Neural progenitor cell (in vitro differentiated cells): ENCODE results near the gene CRTC3. TPM values are rescaled to one million over a fixed set of nuclear protein-coding genes. Genes with fewer than 3 reads are reported as not detected.

Experiments
- DNase-seq: peaks from one replicate; pipeline ENCODE4 v3.0.0-alpha.2; 2016; ENCODE audit warnings: low spot score
- H2AFZ ChIP-seq: fragments of 200-600 bp; sonication (generic); replicated peaks from 2 replicates; pipeline ENCODE4 v1.6.1; 2016; ENCODE audit warnings: antibody characterized with exemption
- H3F3A ChIP-seq: fragments of 200-600 bp; sonication (generic); 2 replicates; pipeline ENCODE4 v1.6.1; 2016; ENCODE audit warnings: antibody characterized with exemption, low read depth
- H3K27ac ChIP-seq: fragments of 200-600 bp; sonication (generic); 2 replicates; pipeline ENCODE4 v1.5.1; 2016; ENCODE audit warnings: mild to moderate bottlenecking
- H3K27me3 ChIP-seq: fragments of 200-600 bp; sonication (generic); 2 replicates; pipeline ENCODE4 v1.6.1; 2016; ENCODE audit warnings: mild to moderate bottlenecking, moderate library complexity
- H3K36me3 ChIP-seq: fragments of 200-600 bp; sonication (generic); 2 replicates; pipeline ENCODE4 v1.5.1; 2016
- H3K4me1 ChIP-seq: fragments of 200-600 bp; sonication (generic); 2 replicates; pipeline ENCODE4 v1.6.1; 2016; ENCODE audit warnings: mixed run types
- H3K4me2 ChIP-seq: fragments of 200-600 bp; sonication (generic); 2 replicates; pipeline ENCODE4 v1.6.1; 2016
- H3K4me3 ChIP-seq: fragments of 200-600 bp; sonication (generic); 2 replicates; pipeline ENCODE4 v1.5.1; 2016
- H3K79me2 ChIP-seq: fragments of 200-600 bp; sonication (generic); 2 replicates; pipeline ENCODE4 v1.6.1; 2016; ENCODE audit warnings: low read depth
- H3K9ac ChIP-seq: fragments of 200-600 bp; sonication (generic); 2 replicates; pipeline ENCODE4 v1.6.1; 2016
- H3K9me3 ChIP-seq: fragments of 200-600 bp; sonication (generic); 2 replicates; pipeline ENCODE4 v1.5.1; 2016; ENCODE audit warnings: low read depth
- H4K20me1 ChIP-seq: fragments of 200-600 bp; sonication (generic); 2 replicates; pipeline ENCODE4 v1.6.1; 2016; ENCODE audit warnings: low read depth
- H3K27ac Mint-ChIP-seq: 3 replicates; pipeline ENCODE4 v1.8.0; 2021; ENCODE audit warnings: mixed read lengths
- H3K27me3 Mint-ChIP-seq: 2 replicates; pipeline ENCODE4 v1.8.0; 2022; ENCODE audit warnings: low read depth, mild to moderate bottlenecking, inconsistent platforms, moderate library complexity, mixed read lengths; ENCODE audit not compliant: insufficient read depth
- H3K36me3 Mint-ChIP-seq: 3 replicates; pipeline ENCODE4 v1.8.0; 2021; ENCODE audit warnings: mixed read lengths
- H3K4me1 Mint-ChIP-seq: 3 replicates; pipeline ENCODE4 v1.8.0; 2021; ENCODE audit warnings: mixed read lengths
- H3K4me3 Mint-ChIP-seq: 3 replicates; pipeline ENCODE4 v1.8.0; 2021; ENCODE audit warnings: mild to moderate bottlenecking, moderate library complexity, mixed read lengths
- H3K9me3 Mint-ChIP-seq: 3 replicates; pipeline ENCODE4 v1.8.0; 2020; ENCODE audit warnings: mixed read lengths
- CTCF ChIP-seq: fragments of 200-600 bp; sonication (generic); IDR thresholded peaks from 2 replicates; pipeline ENCODE4 v1.5.1; 2017; ENCODE audit warnings: antibody characterized with exemption, mild to moderate bottlenecking
- EZH2 ChIP-seq: fragments of 200-600 bp; sonication (generic); IDR thresholded peaks from 2 replicates; pipeline ENCODE4 v1.6.1; 2017; ENCODE audit warnings: antibody characterized with exemption, mild to moderate bottlenecking, moderate library complexity
- EZH2phosphoT487 ChIP-seq: fragments of 200-600 bp; sonication (generic); IDR thresholded peaks from 2 replicates; pipeline ENCODE4 v1.6.1; 2017; ENCODE audit warnings: antibody characterized with exemption
- total RNA-seq: library from RNA; depleted of rRNA; stranded (reverse); fragments of >200 nt; gene quantifications from 2 replicates; pipeline ENCODE4 v1.2.3, GENCODE V29; 2015; ENCODE audit warnings: low replicate concordance

CRTC3 gene
- total RNA-seq, 1 donor from 2014 or later = 4.9 TPM

- peak overlapping the region; percentile 90 for H3K27ac Mint-ChIP-seq
These were observed 732 bp upstream of the CRTC3 start for GRCh38 chr15:90529011-90529370.

GRCh38 chr15:90530250-90531051 lies 728 bp downstream of the CRTC3 start:
- Histone ChIP-seq H3K4me1 (peaks cover 6% of the 10 kb centered on the region), H3K27me3 (peaks cover 54% of the 10 kb centered on the region), H3K79me2 (no peaks in the 10 kb centered on the region), H3K9me3 (no peaks in the 10 kb centered on the region), H3K4me3 (peak overlapping the region; percentile 66), H3K27ac (no peak overlapping the region), H3K36me3 (no peaks in the 10 kb centered on the region), H3F3A (no peaks in the 10 kb centered on the region), H3K4me2 (peak overlapping the region; percentile 99), H2AFZ (peak overlapping the region; percentile 98), H3K9ac (peak overlapping the region; percentile 52), H4K20me1 (peaks cover 11% of the 10 kb centered on the region)
- peak; percentile 55 for DNase-seq
- H3K36me3 Mint-ChIP-seq = peaks cover 4% of the 10 kb centered on the region
- TF ChIP-seq EZH2phosphoT487 (peak; percentile 74), EZH2 (peak; percentile 76), CTCF (no peak)
- H3K9me3 Mint-ChIP-seq = no peaks in the 10 kb centered on the region
- peaks cover 25% of the 10 kb centered on the region for H3K4me1 Mint-ChIP-seq
- H3K27me3 Mint-ChIP-seq = peaks cover 5% of the 10 kb centered on the region
- peak overlapping the region; percentile 98 for H3K4me3 Mint-ChIP-seq
- H3K27ac Mint-ChIP-seq = peak overlapping the region; percentile 93

More at GRCh38 chr15:90529011-90529370, 732 bp upstream of the CRTC3 start:
- TF ChIP-seq EZH2phosphoT487 (no peak), EZH2 (peak; percentile 21)
- H3K79me2 ChIP-seq = no peaks in the 10 kb centered on the region
- Mint-ChIP-seq H3K4me3 (peak overlapping the region; percentile 94), H3K36me3 (peaks cover 4% of the 10 kb centered on the region), H3K27me3 (peaks cover 3% of the 10 kb centered on the region), H3K4me1 (peaks cover 21% of the 10 kb centered on the region), H3K9me3 (no peaks in the 10 kb centered on the region)
- H4K20me1 ChIP-seq = peaks cover 11% of the 10 kb centered on the region
- peaks cover 6% of the 10 kb centered on the region for H3K4me1 ChIP-seq
- DNase-seq = no peak
- no peaks in the 10 kb centered on the region for H3K9me3 ChIP-seq
- no peaks in the 10 kb centered on the region for H3K36me3 ChIP-seq
- H3K27ac ChIP-seq = no peak overlapping the region
- H3K9ac ChIP-seq = no peak overlapping the region
- H3F3A ChIP-seq = no peaks in the 10 kb centered on the region
- H3K27me3 ChIP-seq = peaks cover 54% of the 10 kb centered on the region
- H3K4me3 ChIP-seq = peak overlapping the region; percentile 66
- H2AFZ ChIP-seq = peak overlapping the region; percentile 98
- peak overlapping the region; percentile 99 for H3K4me2 ChIP-seq

- H3K27ac Mint-ChIP-seq = no peak overlapping the region
- DNase-seq = peak; percentile 21
These were observed 1.4 kb downstream of the CRTC3 start for GRCh38 chr15:90531147-90531546.

More at GRCh38 chr15:90531147-90531546, 1.4 kb downstream of the CRTC3 start:
- Histone ChIP-seq H2AFZ (no peak overlapping the region), H3K9me3 (no peaks in the 10 kb centered on the region), H3K4me2 (peak overlapping the region; percentile 99), H3K36me3 (no peaks in the 10 kb centered on the region), H3K9ac (no peak overlapping the region), H3K27ac (no peak overlapping the region), H4K20me1 (peaks cover 11% of the 10 kb centered on the region), H3K4me3 (peak overlapping the region; percentile 66), H3K27me3 (peaks cover 54% of the 10 kb centered on the region), H3K79me2 (no peaks in the 10 kb centered on the region), H3F3A (no peaks in the 10 kb centered on the region), H3K4me1 (peaks cover 6% of the 10 kb centered on the region)
- peaks cover 4% of the 10 kb centered on the region for H3K36me3 Mint-ChIP-seq
- TF ChIP-seq EZH2 = no peak
- TF ChIP-seq EZH2phosphoT487 = peak; percentile 10
- TF ChIP-seq CTCF = no peak
- peak overlapping the region; percentile 98 for H3K4me3 Mint-ChIP-seq
- H3K27me3 Mint-ChIP-seq = peaks cover 5% of the 10 kb centered on the region
- no peaks in the 10 kb centered on the region for H3K9me3 Mint-ChIP-seq
- peaks cover 26% of the 10 kb centered on the region for H3K4me1 Mint-ChIP-seq
